GM19043 (cell line): Measurements from ENCODE around the gene NUMB.

Source experiments
- ATAC-seq: cut with Tn5 transposase; IDR thresholded peaks from one replicate; pipeline ENCODE4 v1.9.1; 2021; ENCODE audit warnings: low read depth; ENCODE audit not compliant: unreplicated experiment

NUMB gene

DNA sequence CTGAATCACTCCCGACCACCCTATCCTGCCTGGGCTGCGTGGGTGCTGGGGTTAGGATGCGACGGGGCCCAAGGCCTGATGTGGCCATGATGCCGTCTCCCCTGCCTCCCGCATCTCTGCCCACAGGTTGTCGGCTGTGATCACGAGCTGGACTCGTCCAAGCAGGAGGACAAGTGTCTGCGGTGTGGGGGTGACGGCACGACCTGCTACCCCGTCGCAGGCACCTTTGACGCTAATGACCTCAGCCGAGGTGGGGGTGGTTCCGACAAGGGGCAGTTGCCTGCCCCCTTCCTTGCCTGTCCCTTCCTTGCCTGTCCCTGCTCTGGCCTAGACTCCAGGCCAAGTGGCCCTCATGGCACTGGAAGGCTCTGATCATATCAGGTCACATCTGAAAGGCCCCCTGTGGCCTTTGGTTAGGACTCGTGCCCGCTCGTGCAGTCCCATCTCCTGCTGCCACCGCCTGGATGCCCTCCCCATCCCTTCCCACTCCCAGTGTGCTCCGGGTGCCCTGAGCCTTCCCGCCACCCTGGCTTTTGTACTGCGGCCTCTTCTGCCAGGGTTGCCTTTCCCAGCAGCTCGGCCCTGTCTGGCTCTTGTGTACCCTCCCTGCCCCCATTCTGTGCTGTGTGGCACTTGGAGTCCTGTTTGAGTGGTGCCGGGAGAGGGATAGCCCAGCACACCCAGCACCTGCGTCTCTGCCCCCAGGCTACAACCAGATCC, 207.4 kb downstream of the NUMB start:
- no peak for ATAC-seq

DNA sequence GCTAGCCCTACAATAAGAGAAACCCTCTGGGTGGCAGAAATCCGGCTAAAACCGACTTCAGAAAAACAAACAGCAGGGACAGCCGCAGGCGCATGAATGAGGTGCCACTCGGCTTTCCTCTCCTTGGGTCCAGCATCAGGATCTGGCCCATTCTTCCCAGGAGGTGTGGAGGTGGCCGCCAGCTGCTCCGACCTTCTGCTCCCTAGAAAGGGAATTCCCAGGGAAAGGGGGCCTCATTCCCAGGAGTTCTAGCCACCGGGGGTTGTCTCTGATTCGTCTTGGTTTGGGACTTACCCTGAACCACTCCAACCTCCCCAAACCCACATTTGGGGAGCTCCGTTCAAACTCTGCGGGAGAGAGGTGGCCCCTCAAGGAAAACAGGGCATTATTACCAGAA, 208.0 kb downstream of the NUMB start:
- ATAC-seq: no peak

DNA sequence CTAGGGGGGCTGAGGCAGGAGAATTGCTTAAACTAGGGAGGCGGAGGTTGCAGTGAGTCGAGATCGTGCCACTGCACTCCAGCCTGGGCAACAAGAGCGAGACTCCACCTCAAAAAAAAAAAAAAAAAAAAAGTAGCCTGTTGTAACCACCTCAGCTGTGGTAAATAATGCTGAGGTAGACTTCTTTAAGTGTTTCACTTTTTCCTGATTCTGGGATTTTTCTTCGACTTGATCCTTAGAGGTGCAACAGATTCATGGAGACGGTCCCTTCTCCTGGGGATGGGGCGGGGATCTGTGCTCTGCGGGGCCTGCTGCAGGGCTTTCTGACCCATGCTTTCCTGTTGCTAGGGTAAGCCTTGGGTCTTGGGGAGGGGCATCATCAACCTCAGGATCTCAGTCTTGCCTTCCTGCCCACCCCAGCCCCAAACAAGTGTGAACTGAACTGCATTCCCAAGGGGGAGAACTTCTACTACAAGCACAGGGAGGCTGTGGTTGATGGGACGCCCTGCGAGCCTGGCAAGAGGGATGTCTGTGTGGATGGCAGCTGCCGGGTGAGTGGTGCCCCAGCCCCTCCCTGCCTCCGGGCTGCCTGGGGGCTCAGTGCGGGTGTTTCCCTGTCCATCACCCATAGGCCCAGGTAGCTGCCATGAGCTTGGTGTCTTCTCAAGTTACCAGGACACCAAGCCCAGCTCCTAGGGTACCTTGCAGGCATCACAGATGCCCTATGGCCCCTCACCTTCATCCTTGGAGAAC, 208.6 kb downstream of the NUMB start:
- no peak for ATAC-seq

DNA sequence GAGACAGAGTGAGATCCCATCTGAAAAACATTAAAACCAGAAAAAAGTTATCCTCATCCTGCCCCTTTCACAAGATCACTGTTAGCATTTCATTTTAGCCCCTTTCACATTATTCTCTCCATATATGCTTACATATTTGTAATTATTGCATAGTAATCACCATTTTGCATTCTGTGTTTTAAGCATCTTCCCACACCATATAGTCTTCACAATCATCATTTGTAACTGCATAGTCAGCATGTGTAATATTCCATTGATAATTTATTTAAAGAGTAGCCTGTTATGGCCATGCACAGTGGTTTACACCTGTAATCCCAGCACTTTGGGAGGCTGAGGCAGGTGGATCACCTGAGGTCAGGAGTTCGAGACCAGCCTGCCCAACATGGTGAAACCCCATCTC, 209.2 kb downstream of the NUMB start:
- no peak for ATAC-seq

DNA sequence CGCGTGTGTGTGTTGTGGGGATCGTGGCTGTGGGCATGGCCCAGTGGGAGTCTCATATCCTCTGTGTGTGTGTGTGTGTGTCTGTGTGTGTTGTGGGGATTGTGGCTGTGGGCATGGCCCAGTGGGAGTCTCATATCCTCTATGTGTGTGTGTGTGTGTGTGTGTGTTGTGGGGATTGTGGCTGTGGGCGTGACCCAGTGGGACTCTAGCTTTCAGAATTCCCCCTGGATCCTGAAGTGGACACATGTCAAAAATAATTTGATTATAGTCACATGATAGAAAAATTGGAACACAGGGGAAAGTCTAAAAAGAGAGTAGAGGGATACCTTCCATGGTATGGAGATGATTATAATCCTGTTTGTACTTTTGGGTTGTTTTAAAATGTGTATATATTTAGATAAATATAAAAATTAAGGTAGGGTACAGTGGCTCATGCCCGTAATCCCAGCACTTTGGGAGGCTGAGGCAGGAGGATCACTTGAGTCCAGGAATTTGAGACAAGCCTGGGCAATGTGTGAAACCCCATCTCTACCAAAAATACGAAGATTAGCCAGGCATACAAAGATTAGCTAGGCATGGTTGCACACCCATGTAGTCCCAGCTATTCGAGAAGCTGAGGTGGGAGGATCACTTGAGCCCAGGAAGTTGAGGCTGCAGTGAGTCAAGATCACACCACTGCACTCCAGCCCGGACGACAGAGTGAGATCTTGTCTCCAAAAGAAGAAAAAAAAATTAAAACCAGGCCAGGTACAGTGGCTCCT, 210.1 kb downstream of the NUMB start:
- ATAC-seq: no peak

DNA sequence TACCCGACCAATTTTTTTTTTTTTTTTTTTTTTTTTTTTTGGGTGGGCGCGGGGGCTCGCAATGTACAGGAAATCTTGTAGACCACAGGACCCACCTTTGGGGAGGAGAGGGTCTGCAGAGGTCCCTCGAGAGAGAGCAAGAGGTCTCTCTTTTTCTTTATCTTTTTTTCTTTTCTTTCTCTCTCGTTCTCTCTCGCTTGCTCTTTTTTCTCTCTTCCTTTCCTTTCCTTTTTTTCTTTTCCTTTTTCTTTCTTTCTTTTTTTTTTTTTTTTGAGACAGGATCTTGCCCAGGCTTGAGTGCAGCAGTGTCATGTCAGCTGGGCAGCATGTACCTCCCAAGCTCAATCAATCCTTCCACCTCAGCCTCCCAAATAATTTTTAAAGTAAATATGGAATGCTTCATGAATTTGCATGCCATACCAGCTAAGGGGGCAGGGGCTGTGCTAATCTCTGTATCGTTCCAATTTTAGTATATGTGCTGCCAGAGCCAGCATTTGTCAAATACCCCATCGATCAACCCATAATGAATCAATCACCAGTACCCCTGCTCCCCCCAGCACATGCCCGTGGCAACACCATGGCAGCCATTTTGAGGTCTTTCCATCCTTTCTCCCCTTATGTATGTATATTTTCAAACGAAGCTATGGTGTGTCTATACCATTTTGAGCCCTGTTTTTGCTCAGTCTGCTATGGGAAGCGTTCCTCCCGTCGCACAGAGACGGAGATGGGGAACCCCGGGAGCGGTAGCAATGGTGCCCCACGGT, 211.8 kb downstream of the NUMB start:
- ATAC-seq: no peak

DNA sequence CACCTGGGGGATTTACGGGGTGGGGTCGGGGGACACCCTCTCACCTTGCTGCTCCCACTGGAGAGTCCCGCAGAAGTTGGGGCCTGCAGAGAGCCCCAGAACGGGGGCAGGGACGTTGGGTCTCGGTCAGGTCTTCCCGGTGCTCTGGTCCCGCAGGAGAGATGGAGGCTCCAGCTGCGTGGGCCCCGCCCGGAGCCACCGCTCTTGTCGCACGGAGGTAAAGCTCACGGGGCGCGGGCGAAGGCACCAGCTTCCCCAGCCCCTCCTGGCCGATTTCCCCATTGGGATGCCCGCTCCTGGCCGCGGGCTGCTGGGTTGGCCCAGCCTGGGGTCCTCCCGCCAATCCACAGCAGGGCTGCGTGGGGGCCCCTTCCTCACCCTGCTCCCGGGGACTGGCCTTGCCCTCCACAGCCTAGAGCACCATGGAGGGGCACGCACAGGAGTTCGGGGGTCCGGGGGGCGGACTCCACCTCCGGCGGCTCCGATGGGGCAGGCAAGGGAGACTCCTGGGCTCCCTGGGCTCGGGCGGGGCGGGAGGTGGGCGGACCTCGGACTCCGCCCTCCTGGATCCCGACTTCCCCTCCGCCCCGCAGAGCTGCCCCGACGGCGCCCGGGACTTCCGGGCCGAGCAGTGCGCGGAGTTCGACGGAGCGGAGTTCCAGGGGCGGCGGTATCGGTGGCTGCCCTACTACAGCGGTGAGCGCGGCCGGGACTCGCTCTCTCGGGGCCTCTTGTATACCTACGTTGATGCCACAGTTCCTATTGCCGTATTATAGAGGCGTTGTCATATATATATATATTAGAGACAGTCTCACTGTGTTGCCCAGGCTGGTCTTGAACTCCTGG, 212.6 kb downstream of the NUMB start:
- no peak for ATAC-seq

DNA sequence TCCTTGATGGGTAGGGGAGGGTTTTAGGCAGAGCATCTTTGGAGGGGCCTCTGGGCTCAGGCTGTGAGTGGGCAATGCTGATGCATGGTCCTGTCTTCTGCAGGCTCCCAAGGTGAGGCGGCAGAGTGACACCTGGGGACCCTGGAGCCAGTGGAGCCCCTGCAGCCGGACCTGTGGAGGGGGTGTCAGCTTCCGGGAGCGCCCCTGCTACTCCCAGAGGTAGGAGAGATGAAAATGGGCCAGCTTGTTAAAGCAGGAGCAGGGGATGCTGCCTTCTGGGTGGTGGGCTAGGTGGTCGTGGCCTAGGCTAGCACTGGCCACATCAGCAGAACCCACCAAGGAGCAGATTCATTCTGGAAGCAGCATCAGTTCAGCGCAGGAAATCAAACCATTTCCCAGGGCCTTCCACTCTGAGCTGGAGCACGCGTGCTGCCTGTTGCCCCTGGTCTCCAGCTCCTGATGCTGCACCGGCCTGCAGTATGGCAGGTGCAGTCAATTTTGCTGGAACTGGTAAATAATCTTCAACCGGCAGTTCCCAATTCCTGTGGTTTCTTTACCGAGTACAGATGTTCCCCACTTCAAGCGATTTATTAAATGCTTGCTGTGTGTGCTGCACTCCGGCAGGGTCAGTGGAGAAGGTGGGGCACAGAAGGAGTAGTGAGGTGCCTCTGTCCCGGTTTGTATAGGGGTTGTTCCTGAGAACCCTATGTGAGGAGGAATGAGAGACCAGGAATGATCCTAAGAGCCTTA, 213.6 kb downstream of the NUMB start:
- ATAC-seq: no peak

DNA sequence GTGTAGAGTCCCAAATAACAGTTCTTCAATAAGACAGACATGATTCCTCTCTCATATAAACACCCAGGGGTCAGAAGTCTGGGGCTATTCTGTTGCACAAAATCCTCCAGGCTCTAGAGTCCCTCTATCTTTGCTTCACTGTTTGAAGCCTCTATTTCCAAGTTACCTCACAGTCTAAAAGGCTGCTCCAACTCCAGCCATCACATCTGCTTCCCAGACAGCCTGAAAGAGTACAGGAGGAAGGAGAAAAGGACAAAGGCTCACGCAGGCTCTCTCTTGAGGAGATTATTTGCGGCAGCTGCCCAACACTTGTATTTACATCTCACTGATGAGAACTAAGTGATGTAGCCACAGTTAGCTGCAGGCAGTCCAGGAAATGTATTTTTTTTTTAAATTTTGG, 214.6 kb downstream of the NUMB start:
- no peak for ATAC-seq

DNA sequence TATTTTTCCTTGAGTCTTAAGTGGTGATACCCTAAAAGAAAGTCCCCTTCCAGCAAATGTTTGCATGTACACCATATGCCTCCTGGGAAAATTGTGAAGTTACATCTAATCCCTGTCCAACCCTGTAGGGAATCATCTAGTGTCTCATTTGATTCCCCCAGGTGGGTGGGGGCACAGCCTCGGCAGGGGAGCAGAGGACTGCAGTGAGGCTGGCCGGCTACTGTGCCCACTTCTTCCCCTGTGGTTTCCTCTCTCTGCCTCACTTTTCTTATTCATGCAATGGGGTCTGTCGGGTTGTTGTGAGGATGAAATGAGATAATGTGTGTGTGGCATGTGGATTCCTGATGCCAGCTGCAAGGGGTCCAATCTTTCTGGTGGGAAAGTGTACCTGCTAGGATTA, 215.0 kb downstream of the NUMB start:
- ATAC-seq: no peak

DNA sequence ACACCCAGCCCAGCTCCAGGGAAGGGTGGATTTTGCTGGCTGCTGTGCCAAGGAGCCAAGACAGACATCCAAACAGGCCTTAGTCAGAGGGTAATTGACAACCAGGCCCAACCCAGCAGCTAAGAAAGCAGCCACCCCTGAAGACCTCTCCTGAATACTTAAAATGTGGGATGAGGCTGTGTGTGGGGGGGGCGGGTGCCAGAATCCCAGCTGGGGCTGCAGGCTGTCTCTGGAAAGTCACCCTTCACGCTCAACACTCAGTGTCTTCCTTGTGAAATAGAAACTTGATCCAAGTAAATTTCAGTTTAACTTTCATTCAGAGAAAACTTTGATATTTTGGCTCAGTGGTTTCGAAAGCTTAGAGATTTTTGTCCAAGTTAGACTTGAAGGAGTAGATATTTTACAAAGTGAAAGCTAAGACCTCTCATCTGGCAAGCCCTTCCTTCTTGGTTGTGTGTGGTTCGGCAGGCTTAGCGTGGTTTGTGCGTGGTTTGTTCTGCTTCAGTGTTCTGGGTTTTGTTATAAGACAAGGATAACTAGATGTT, 215.9 kb downstream of the NUMB start:
- no peak for ATAC-seq

DNA sequence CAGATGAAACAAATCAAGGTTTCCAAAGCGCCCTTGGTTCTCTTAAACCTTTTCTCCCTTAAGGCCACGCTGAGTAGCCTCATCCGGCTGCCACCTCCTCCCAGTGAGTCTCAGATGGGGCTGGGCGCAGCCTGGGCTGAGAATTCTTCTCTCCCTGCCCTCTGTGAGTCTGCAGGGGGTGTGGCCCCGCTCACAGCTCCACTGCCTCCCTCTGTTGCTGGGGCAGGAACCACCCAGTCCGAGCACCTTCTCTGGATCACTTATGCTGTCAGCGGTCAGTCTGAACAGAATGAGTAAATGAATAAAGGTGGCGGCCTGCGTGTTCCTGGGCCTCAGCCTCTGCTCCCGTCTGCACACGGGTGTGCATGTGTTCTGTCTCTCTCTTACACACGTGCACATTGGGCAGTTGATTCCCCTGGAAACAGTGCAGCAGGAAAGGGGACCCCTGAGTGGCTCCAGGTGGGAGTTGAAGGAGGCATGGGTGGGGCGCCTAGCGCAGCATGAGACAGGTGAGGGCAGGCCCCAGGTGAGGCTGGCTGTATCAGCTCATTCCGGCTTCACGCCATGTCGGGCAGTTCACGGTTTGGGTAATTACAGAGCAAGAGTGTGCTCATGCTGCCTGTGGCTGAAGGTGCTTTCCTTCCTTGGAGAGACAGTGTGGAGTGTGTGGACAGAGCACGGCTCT, 216.7 kb downstream of the NUMB start:
- ATAC-seq: no peak

DNA sequence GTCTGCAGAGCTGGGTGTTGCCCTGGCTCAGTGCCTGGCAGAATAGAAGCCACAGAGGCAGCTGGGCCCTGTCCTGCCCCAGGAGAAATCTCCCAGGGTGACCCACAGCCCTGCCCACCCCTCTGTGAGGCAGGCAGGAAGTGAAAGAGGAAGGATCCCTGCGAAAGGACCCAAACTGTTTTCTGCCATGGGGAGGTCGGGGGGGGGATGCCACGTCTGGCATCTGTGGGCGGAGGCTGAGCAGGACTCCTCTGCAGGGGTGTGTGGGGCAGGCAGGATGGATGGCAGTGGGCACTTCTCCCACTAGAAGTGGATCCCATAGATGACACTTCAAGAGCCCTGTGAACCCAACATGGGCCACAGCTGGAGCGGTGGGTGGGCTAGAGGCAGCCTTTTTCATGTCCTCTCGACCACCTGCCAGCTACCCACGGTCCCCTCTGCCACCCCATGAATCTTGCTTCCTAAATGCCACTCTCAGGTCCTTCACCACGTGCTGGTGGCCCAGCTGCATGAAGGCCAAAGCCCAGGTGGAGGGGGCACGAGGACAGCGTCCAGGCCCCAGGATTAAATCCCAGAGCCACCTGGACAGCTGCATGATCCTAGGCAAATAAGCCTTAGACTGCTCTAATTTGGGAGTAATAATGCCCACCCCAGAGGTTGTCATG, 217.4 kb downstream of the NUMB start:
- no peak for ATAC-seq

DNA sequence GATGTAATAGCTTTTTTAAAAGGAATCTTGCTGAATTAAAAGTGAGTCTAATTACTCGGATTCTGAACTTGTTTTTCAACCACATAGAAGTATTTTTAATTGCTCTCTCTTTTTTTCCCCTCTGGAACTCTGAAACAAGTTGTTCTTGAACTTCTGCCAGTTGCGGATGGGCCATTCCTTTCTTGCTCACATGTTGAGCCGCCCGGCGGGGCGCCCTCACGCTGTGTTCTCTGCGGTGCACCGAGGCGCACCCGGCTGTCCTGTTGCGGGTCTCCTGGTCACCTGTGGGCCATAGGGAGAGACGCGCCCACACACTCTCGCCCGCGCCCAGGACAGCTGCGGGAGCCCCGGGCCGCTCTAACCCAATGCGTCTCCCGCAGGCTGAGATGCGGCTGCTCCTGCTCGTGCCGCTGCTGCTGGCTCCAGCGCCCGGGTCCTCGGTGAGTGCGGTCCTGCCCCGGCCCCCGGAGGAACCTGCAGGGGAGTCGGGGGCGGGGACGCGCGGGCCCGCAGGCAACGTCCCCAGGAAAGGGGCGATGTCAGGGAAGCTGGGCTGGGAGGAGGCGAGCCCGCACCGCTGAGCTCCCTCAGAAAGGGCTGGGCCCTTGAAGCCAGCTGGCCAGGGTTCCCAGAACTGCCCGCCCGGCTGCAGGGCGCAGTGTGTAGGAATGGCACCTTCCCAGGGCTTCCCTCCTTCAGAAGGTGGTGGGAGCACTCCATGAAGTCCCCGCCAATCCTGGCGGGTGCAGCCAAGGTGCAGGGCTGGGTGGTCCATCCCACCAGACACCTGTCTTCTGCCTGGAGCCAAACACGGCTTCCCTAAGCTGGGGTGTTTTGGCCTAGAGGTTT, 218.7 kb downstream of the NUMB start:
- no peak for ATAC-seq

DNA sequence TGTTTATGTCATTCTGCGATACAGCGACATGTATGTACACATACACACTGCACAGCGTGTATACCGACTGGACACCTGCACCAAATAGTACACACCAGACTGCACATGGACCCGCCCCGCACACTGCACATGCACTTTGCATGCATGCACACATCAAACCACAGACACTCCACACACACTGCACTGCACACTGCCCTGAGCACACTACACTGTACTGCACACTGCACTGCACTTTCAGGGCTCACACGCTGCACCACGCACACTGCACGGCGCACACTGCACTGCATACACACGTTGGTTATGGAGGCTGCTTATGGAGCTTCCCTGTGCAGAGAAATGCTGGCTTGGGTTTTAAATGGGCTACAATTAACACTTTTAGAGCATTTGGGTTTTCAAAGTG, 219.4 kb downstream of the NUMB start:
- ATAC-seq: no peak

DNA sequence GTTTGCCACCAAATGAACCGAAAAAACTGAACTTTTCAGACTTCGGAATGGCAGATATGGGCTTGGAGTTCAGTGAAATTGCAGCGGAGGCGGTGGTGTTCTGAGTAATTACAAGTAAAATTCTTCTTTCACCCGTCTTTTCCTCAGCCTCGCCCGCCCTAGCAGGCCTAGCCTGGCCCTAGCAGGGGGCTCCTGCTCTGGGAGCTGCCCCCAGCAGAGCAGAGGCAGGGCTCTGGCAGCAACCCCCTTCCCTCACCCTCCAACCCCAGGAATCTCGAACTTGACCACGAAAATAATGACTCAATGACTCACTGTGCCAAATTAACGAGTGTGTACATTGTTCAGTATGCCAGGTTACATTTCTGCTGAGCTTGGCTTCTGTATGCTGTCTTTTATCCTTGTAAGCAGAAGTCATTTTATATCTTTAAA, 219.9 kb downstream of the NUMB start:
- ATAC-seq: no peak
